GM19468 (cell line): Measurements from ENCODE around the gene SLC1A4.
A peak's percentile ranks its signal among the peaks of the same experiment; 100 is the strongest.

ENCODE experiments used
- ATAC-seq: cut with Tn5 transposase; IDR thresholded peaks from one replicate; pipeline ENCODE4 v1.9.1; 2021; ENCODE audit warnings: mild to moderate bottlenecking, moderate library complexity, moderate number of reproducible peaks; ENCODE audit not compliant: unreplicated experiment; ENCODE audit errors: extremely low read depth

SLC1A4 gene

GRCh38 chr2:65069439-65069824 is 80.2 kb downstream of the SLC1A4 start:
- ATAC-seq, result no peak

- ATAC-seq, result no peak
Measured at GRCh38 chr2:65070172-65070830, 81.1 kb downstream of the SLC1A4 start.

GRCh38 chr2:65070856-65071255 is 81.7 kb downstream of the SLC1A4 start:
- no peak for ATAC-seq

GRCh38 chr2:65071499-65072180 is 82.4 kb downstream of the SLC1A4 start:
- no peak for ATAC-seq

GRCh38 chr2:65072181-65072970 is 83.2 kb downstream of the SLC1A4 start:
- peak; percentile 54 for ATAC-seq
